Panc1 (cell line): Measurements from ENCODE around the gene TBC1D13. TPM values are rescaled to one million over a fixed set of nuclear protein-coding genes. Genes with fewer than 3 reads are reported as not detected.

Experiments used
- ATAC-seq: fragments of 200-7000 bp; cut with Tn5 transposase; 2 replicates; pipeline ENCODE4 v1.9.1; 2020; ENCODE audit warnings: mild to moderate bottlenecking, moderate library complexity
- BruUV-seq: library from RNA; stranded (reverse); fragments of 400-500 nt; replicated peaks from 2 replicates; lab custom pipeline; 2021; lab: Mats Ljungman, UMichigan
- CTCF ChIA-PET: fragments of 300-600 bp; sonication (Branson Sonifier 250); formaldehyde crosslinking; loops from one replicate; lab custom pipeline; 2022; ENCODE audit warnings: antibody characterized with exemption; lab: Charles Lee
- POLR2A ChIA-PET: fragments of 300-600 bp; sonication (Branson Sonifier 250); formaldehyde crosslinking; loops from one replicate; lab custom pipeline; 2022; ENCODE audit warnings: antibody characterized with exemption; lab: Charles Lee
- DNase-seq: peaks from one replicate; pipeline ENCODE4 v3.0.0-alpha.2; 2010; ENCODE audit warnings: low read depth, low spot score
- H3K27ac ChIP-seq: 2 replicates; pipeline ENCODE4 v1.5.1; 2011; ENCODE audit warnings: mild to moderate bottlenecking, low read length, inconsistent platforms
- H3K27me3 ChIP-seq: fragments of 200-500 bp; sonication (Bioruptor generic); 2 replicates; pipeline ENCODE4 v1.6.0; 2014; ENCODE audit warnings: low read length, inconsistent platforms; ENCODE audit not compliant: control insufficient read depth, insufficient read depth
- H3K36me3 ChIP-seq: fragments of 200-500 bp; sonication (Bioruptor generic); 2 replicates; pipeline ENCODE4 v1.5.1; 2014; ENCODE audit warnings: inconsistent platforms, mild to moderate bottlenecking, low read length, moderate library complexity; ENCODE audit not compliant: control insufficient read depth, insufficient read depth
- H3K4me1 ChIP-seq: 2 replicates; pipeline ENCODE4 v1.5.1; 2011; ENCODE audit warnings: inconsistent platforms, mild to moderate bottlenecking, low read length, moderate library complexity; ENCODE audit not compliant: control insufficient read depth, insufficient read depth
- H3K4me3 ChIP-seq, 2 experiments: 2 replicates each; pipeline ENCODE4 v1.5.1; 2011 to 2012; ENCODE audit warnings: low read depth in 2 of 2, low read length in 2 of 2, mild to moderate bottlenecking in 2 of 2, inconsistent platforms in 1 of 2, moderate library complexity in 1 of 2
- H3K9me3 ChIP-seq: fragments of 200-500 bp; sonication (Bioruptor generic); 2 replicates; pipeline ENCODE4 v1.5.1; 2014; ENCODE audit warnings: low read depth, mild to moderate bottlenecking, inconsistent platforms, low read length, moderate library complexity; ENCODE audit not compliant: control insufficient read depth, insufficient read depth
- POLR2AphosphoS5 ChIP-seq: IDR thresholded peaks from 2 replicates; pipeline ENCODE4 v1.6.1; 2012; ENCODE audit warnings: mild to moderate bottlenecking, low read depth, low read length, moderate library complexity
- SIN3A ChIP-seq: IDR thresholded peaks from 2 replicates; pipeline ENCODE4 v1.6.1; 2012; ENCODE audit warnings: low read depth, mild to moderate bottlenecking, low read length, moderate library complexity, borderline replicate concordance; ENCODE audit not compliant: insufficient read depth
- TCF7L2 ChIP-seq: IDR thresholded peaks from 2 replicates; pipeline ENCODE4 v1.6.1; 2011; ENCODE audit warnings: mild to moderate bottlenecking, low read depth, low read length, inconsistent platforms
- in situ Hi-C: cut with HindIII; loops from 2 replicates; pipeline ENCODE4 v1.10.0; 2016; ENCODE audit warnings: low sequenced_read_pairs, low pct_unique_long_range_greater_than_20kb
- intact Hi-C: fragments of 100-400 bp; cut with micrococcal nuclease; formaldehyde crosslinking; loops from one replicate; pipeline ENCODE4 v1.10.0; 2022; ENCODE audit not compliant: unreplicated experiment
- total RNA-seq: library from RNA; stranded (reverse); gene quantifications from one replicate; pipeline ENCODE4 v1.2.1, GENCODE V29; 2021; ENCODE audit not compliant: unreplicated experiment
- TF ChIP-seq, protein P1 (sequence below), 2 experiments: IDR thresholded peaks; 2 replicates each; pipeline ENCODE4 v1.6.1; 2011 to 2012; ENCODE audit warnings: low read depth in 2 of 2, control low read depth in 1 of 2, low read length in 1 of 2, mild to moderate bottlenecking in 1 of 2, moderate library complexity in 1 of 2; ENCODE audit not compliant: insufficient read depth in 1 of 2
- TF ChIP-seq, protein P2 (sequence below): fragments of 450-650 bp; IDR thresholded peaks from 2 replicates; pipeline ENCODE4 v1.5.1; 2017; ENCODE audit warnings: mild to moderate bottlenecking

The TBC1D13 gene
- total RNA-seq, 1 experiment from 2014 or later, result 21.3 TPM

DNA sequence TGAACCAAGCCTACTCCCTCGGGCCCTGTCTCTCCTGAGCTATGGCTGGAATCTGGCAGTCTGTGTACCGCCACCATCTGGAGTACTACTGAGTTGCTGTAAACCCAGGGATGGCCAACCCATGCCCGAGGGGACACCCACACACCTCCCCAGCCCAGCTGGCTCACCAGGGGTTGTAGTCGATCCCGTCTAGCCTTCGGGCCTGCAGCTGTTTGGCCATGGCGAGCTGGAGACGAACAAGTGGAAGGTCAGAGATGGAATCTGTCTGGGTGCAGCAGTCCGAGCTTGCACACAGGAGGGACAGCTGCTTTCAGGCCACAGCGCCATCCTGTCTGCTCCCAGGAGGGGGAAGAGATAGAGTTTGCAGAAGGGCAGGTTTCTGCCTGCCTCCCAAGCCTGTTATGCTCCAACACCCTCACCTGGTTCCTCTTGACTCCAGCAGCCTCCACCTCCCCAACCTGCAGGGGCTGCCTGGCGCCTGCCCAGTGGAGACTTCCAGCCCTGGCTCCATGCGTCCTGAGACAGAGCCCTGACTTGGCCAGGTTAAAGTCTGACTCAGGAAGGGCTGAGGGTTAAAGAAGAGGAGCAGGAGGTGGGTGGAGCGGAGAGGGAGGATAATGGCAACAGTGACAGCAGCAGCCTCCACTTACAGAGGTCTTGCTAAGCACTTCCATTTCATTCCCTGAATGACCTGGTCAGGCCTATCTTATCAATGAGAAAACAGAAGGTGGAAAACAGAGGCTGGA, 58.3 kb downstream of the TBC1D13 start:
- Histone ChIP-seq H3K4me1 (no peaks in the 10 kb centered on the region), H3K27ac (no peak overlapping the region), H3K9me3 (no peaks in the 10 kb centered on the region), H3K36me3 (no peaks in the 10 kb centered on the region), H3K4me3 (no peak overlapping the region), H3K27me3 (no peaks in the 10 kb centered on the region)
- no peak for TF ChIP-seq SIN3A
- TF ChIP-seq, protein P1, sequence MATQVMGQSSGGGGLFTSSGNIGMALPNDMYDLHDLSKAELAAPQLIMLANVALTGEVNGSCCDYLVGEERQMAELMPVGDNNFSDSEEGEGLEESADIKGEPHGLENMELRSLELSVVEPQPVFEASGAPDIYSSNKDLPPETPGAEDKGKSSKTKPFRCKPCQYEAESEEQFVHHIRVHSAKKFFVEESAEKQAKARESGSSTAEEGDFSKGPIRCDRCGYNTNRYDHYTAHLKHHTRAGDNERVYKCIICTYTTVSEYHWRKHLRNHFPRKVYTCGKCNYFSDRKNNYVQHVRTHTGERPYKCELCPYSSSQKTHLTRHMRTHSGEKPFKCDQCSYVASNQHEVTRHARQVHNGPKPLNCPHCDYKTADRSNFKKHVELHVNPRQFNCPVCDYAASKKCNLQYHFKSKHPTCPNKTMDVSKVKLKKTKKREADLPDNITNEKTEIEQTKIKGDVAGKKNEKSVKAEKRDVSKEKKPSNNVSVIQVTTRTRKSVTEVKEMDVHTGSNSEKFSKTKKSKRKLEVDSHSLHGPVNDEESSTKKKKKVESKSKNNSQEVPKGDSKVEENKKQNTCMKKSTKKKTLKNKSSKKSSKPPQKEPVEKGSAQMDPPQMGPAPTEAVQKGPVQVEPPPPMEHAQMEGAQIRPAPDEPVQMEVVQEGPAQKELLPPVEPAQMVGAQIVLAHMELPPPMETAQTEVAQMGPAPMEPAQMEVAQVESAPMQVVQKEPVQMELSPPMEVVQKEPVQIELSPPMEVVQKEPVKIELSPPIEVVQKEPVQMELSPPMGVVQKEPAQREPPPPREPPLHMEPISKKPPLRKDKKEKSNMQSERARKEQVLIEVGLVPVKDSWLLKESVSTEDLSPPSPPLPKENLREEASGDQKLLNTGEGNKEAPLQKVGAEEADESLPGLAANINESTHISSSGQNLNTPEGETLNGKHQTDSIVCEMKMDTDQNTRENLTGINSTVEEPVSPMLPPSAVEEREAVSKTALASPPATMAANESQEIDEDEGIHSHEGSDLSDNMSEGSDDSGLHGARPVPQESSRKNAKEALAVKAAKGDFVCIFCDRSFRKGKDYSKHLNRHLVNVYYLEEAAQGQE (IDR thresholded peaks at IDR 0.05; ENCODE audit: insufficient read depth in 1 of 2, low read depth in 2 of 2, low read length in 1 of 2), result no peak
- TF ChIP-seq, protein P2, sequence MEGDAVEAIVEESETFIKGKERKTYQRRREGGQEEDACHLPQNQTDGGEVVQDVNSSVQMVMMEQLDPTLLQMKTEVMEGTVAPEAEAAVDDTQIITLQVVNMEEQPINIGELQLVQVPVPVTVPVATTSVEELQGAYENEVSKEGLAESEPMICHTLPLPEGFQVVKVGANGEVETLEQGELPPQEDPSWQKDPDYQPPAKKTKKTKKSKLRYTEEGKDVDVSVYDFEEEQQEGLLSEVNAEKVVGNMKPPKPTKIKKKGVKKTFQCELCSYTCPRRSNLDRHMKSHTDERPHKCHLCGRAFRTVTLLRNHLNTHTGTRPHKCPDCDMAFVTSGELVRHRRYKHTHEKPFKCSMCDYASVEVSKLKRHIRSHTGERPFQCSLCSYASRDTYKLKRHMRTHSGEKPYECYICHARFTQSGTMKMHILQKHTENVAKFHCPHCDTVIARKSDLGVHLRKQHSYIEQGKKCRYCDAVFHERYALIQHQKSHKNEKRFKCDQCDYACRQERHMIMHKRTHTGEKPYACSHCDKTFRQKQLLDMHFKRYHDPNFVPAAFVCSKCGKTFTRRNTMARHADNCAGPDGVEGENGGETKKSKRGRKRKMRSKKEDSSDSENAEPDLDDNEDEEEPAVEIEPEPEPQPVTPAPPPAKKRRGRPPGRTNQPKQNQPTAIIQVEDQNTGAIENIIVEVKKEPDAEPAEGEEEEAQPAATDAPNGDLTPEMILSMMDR, result no peak
- TF ChIP-seq POLR2AphosphoS5, result no peak
- TF ChIP-seq TCF7L2, result no peak
- ChIA-PET POLR2A (no interaction called here), CTCF (no interaction called here)
- DNase-seq (no peak), ATAC-seq (peak; percentile 77)
- in situ Hi-C loops, result no loop called here
- no TSS peak for BruUV-seq
- intact Hi-C loops, result no loop called here

DNA sequence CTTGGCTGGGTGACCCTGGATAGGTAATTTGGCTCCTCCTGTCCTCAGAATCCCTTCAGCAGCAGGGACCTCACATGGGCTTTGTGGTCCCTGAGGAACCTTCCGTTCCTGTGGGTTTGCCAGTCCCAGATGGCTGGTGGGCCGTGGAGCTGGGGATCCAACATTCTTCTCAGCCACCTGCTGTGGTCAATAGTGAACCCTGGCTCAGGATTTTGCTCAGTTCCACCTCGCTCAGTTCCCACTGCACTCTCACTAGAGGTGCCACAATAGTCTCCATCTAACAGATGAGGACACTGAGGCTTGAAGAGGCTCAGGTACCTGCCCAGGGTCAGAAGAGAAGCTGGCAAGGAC, 59.6 kb downstream of the TBC1D13 start:
- no peaks in the 10 kb centered on the region for H3K27me3 ChIP-seq
- intact Hi-C loops, result no loop called here
- ChIA-PET CTCF (interaction anchor here (0.5 kb wide), 1 partner anchor 102 kb away, joined by 5 read pairs; no protein-coding TSS in a partner anchor), POLR2A (no interaction called here)
- H3K4me1 ChIP-seq, result no peaks in the 10 kb centered on the region
- H3K9me3 ChIP-seq, result no peaks in the 10 kb centered on the region
- TF ChIP-seq, protein P2, result no peak
- no peak for TF ChIP-seq TCF7L2
- TF ChIP-seq, protein P1 (IDR thresholded peaks at IDR 0.05; ENCODE audit: insufficient read depth in 1 of 2, low read depth in 2 of 2, low read length in 1 of 2), result no peak
- TF ChIP-seq POLR2AphosphoS5, result no peak
- ATAC-seq (no peak), DNase-seq (no peak)
- no peaks in the 10 kb centered on the region for H3K36me3 ChIP-seq
- H3K27ac ChIP-seq, result no peak overlapping the region
- in situ Hi-C loops, result no loop called here
- BruUV-seq, result no TSS peak
- no peak overlapping the region for H3K4me3 ChIP-seq
